C4-2B (cell line): Measurements from ENCODE around the gene DFFA.

Experiments used
- ZFX ChIP-seq: fragments of 450-650 bp; IDR thresholded peaks from 2 replicates; pipeline ENCODE4 v1.6.1; 2017
- TF ChIP-seq, protein P1 (sequence below): fragments of 450-650 bp; conservative IDR thresholded peaks from 2 replicates; pipeline ENCODE4 v1.5.1; 2017; ENCODE audit warnings: mild to moderate bottlenecking

DNA sequence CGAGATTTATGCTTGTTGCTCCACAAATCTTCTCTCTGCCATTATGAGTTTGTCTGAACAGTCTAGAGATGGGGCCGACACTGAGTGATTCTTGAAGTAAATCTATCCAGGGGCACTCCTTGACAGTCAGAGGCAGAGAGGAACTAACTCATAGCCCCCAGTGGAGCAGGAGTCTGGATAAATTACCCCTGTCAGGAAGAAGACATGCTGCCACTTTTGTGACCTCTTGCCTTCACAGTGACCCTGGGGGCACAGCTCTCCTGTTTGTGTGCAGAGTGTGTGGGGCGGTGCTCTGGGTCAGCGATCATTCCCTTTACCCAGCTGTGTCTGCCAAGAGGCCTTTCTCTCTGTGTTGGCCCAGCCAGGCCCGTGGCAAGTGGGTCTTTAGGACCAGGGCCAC lies 31.9 kb upstream of the DFFA start:
- TF ChIP-seq, protein P1, sequence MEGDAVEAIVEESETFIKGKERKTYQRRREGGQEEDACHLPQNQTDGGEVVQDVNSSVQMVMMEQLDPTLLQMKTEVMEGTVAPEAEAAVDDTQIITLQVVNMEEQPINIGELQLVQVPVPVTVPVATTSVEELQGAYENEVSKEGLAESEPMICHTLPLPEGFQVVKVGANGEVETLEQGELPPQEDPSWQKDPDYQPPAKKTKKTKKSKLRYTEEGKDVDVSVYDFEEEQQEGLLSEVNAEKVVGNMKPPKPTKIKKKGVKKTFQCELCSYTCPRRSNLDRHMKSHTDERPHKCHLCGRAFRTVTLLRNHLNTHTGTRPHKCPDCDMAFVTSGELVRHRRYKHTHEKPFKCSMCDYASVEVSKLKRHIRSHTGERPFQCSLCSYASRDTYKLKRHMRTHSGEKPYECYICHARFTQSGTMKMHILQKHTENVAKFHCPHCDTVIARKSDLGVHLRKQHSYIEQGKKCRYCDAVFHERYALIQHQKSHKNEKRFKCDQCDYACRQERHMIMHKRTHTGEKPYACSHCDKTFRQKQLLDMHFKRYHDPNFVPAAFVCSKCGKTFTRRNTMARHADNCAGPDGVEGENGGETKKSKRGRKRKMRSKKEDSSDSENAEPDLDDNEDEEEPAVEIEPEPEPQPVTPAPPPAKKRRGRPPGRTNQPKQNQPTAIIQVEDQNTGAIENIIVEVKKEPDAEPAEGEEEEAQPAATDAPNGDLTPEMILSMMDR, result no peak
- no peak for TF ChIP-seq ZFX
